K562 (cell line): ENCODE measurements around the gene SKAP1. TPM values are rescaled to one million over a fixed set of nuclear protein-coding genes. Genes with fewer than 3 reads are reported as not detected.
A peak's percentile ranks its signal among the peaks of the same experiment; 100 is the strongest.

ENCODE experiments used
- ARID2 ChIP-seq: fragments of 450-650 bp; IDR thresholded peaks from 2 replicates; pipeline ENCODE4 v1.6.1; 2017; ENCODE audit warnings: antibody characterized with exemption, mild to moderate bottlenecking
- BACH1 ChIP-seq: fragments of 200-800 bp; sonication (Bioruptor generic); IDR thresholded peaks from 2 replicates; pipeline ENCODE4 v1.6.1; 2016; ENCODE audit warnings: missing genetic modification characterization, missing compliant biosample characterization
- POLR2A ChIP-seq: fragments of 450-650 bp; conservative IDR thresholded peaks from 2 replicates; pipeline ENCODE4 v1.6.1; 2016
- SMAD4 ChIP-seq: fragments of 250-450 bp; sonication (Bioruptor Pico); conservative IDR thresholded peaks from 2 replicates; pipeline ENCODE4 v1.8.0; 2021; ENCODE audit warnings: inconsistent platforms, mild to moderate bottlenecking, moderate library complexity
- TAF15 ChIP-seq: fragments of 200-400 bp; formaldehyde crosslinking; IDR thresholded peaks from 2 replicates; pipeline ENCODE4 v1.6.1; 2017; ENCODE audit warnings: mild to moderate bottlenecking, low read depth, low read length, moderate library complexity
- TEAD4 ChIP-seq, 2 experiments: sonication (generic) in 1 of 2; formaldehyde crosslinking in 1 of 2; IDR thresholded peaks; 2 replicates each; pipeline versions ENCODE4 v1.6.1 to v1.8.0; 2012 to 2022; ENCODE audit warnings: borderline replicate concordance in 1 of 2, inconsistent platforms in 1 of 2, low read length in 1 of 2, mild to moderate bottlenecking in 1 of 2, missing genetic modification reagents in 1 of 2
- TRIM24 ChIP-seq, 2 experiments: fragments of 450-650 bp; IDR thresholded peaks; 2 replicates each; pipeline ENCODE4 v1.6.1; 2016
- ZBTB7A ChIP-seq: IDR thresholded peaks from 2 replicates; pipeline ENCODE4 v1.6.1; 2011; ENCODE audit warnings: low read depth, mild to moderate bottlenecking, low read length, moderate library complexity, borderline replicate concordance; ENCODE audit not compliant: control insufficient read depth
- ZNF311 ChIP-seq: fragments of 250-450 bp; sonication (Bioruptor Pico); IDR thresholded peaks from 2 replicates; pipeline ENCODE4 v1.4.0; 2020; ENCODE audit warnings: mild to moderate bottlenecking, moderate library complexity
- ZNF583 ChIP-seq: fragments of 250-450 bp; sonication (Bioruptor Pico); IDR thresholded peaks from 2 replicates; pipeline ENCODE4 v1.4.0; 2020
- ZNF589 ChIP-seq: fragments of 200-800 bp; sonication (Bioruptor generic); IDR thresholded peaks from 2 replicates; pipeline ENCODE4 v1.6.1; 2016; ENCODE audit warnings: low read depth, missing genetic modification characterization, missing compliant biosample characterization
- ZNF766 ChIP-seq: fragments of 200-800 bp; sonication (Bioruptor generic); conservative IDR thresholded peaks from 2 replicates; pipeline ENCODE4 v1.6.1; 2016; ENCODE audit warnings: missing genetic modification characterization, missing compliant biosample characterization
- polyA plus RNA-seq, 8 experiments: library from polyadenylated mRNA; depleted of rRNA in 4 of 8; stranded (reverse) in 5 of 8; unstranded in 3 of 8; fragments of >200 nt; fragmentation: Nextera tagmentation in 2 of 8; fragmentation: Illumina TruSeq in 1 of 8; extraction: Ambion mirVana in 2 of 8; extraction: Trizol in 1 of 8; gene quantifications; 2 replicates each; pipeline versions ENCODE4 v1.2.1 to v1.2.3, GENCODE V29; 2011 to 2014; ENCODE audit warnings: inconsistent platforms in 1 of 8, missing spikeins in 1 of 8
- total RNA-seq, 7 experiments: library from RNA; depleted of rRNA in 6 of 7; stranded (reverse); fragments of >200 nt in 6 of 7; fragmentation: Illumina TruSeq in 2 of 7; extraction: Trizol in 2 of 7; gene quantifications; 2 replicates each; pipeline versions ENCODE4 v1.2.1 to v1.2.3, GENCODE V29; 2011 to 2021; ENCODE audit warnings: low replicate concordance in 1 of 7
- TF ChIP-seq, protein P1 (sequence below): fragments of 250-450 bp; sonication (Bioruptor Pico); IDR thresholded peaks from 2 replicates; pipeline ENCODE4 v1.9.0; 2021; ENCODE audit warnings: mild to moderate bottlenecking, inconsistent platforms
- TF ChIP-seq, protein P2 (sequence below): sonication (generic); formaldehyde crosslinking; IDR thresholded peaks from 2 replicates; pipeline ENCODE4 v1.9.0; 2022; ENCODE audit warnings: mild to moderate bottlenecking, missing genetic modification reagents
- TF ChIP-seq, protein P3 (sequence below): fragments of 200-800 bp; sonication (Bioruptor generic); IDR thresholded peaks from 2 replicates; pipeline ENCODE4 v1.6.1; 2016; ENCODE audit warnings: missing genetic modification characterization, missing compliant biosample characterization
- TF ChIP-seq, protein P4 (sequence below): fragments of 250-450 bp; sonication (Bioruptor Pico); IDR thresholded peaks from 2 replicates; pipeline ENCODE4 v1.4.0; 2020
- TF ChIP-seq, protein P5 (sequence below), 3 experiments: fragments of 200-800 bp in 1 of 3; sonication (Bioruptor generic) in 1 of 3; sonication (generic) in 1 of 3; formaldehyde crosslinking in 1 of 3; IDR thresholded peaks; 2 replicates each; pipeline versions ENCODE4 v1.6.1 to v1.8.0; 2016 to 2022; ENCODE audit warnings: mild to moderate bottlenecking in 2 of 3, missing compliant biosample characterization in 2 of 3, missing genetic modification characterization in 2 of 3, missing genetic modification reagents in 1 of 3

The SKAP1 gene
- total and polyA plus RNA-seq, 9 of the 15 experiments (the other 6 are each of a cell fraction or from before 2014, with no cell fraction given) = 0.06 to 0.80 (median 0.10) TPM; not detected in 4

DNA sequence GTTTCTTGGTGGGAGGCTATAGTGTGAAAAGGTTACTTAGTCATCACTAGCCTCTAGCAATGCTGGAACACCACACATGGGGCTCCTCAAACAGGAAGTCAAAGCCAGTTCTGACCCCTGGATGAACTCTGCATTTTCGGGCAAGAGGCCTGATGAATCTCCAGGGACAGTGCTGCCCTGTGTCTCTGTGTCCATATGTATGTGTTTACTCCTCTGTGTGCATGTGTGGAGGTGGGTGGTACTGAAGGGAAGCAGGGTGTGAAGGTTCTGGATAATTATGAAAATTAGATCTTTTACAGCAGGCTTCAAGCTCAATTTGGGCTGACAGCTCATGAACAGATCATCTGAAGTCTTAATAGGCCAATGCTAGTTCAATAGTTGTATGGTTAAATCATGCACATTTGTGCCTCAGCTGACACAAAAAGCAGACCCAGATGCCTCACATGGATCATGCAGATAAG is 188.9 kb downstream of the SKAP1 start (continued):
- TF ChIP-seq, protein P1, sequence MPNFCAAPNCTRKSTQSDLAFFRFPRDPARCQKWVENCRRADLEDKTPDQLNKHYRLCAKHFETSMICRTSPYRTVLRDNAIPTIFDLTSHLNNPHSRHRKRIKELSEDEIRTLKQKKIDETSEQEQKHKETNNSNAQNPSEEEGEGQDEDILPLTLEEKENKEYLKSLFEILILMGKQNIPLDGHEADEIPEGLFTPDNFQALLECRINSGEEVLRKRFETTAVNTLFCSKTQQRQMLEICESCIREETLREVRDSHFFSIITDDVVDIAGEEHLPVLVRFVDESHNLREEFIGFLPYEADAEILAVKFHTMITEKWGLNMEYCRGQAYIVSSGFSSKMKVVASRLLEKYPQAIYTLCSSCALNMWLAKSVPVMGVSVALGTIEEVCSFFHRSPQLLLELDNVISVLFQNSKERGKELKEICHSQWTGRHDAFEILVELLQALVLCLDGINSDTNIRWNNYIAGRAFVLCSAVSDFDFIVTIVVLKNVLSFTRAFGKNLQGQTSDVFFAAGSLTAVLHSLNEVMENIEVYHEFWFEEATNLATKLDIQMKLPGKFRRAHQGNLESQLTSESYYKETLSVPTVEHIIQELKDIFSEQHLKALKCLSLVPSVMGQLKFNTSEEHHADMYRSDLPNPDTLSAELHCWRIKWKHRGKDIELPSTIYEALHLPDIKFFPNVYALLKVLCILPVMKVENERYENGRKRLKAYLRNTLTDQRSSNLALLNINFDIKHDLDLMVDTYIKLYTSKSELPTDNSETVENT (CRISPR knock-in tag) = no peak
- no peak for TF ChIP-seq TRIM24 (IDR thresholded peaks at IDR 0.05)
- TF ChIP-seq ZNF583 (CRISPR knock-in tag) = 0 out of 2 replicates have a peak, but pooled peaks have one; percentile 76
- TF ChIP-seq, protein P2, sequence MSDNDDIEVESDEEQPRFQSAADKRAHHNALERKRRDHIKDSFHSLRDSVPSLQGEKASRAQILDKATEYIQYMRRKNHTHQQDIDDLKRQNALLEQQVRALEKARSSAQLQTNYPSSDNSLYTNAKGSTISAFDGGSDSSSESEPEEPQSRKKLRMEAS (CRISPR knock-in tag) = peak; percentile 30; the same call in 1 of the 2 replicates
- TF ChIP-seq, protein P3, sequence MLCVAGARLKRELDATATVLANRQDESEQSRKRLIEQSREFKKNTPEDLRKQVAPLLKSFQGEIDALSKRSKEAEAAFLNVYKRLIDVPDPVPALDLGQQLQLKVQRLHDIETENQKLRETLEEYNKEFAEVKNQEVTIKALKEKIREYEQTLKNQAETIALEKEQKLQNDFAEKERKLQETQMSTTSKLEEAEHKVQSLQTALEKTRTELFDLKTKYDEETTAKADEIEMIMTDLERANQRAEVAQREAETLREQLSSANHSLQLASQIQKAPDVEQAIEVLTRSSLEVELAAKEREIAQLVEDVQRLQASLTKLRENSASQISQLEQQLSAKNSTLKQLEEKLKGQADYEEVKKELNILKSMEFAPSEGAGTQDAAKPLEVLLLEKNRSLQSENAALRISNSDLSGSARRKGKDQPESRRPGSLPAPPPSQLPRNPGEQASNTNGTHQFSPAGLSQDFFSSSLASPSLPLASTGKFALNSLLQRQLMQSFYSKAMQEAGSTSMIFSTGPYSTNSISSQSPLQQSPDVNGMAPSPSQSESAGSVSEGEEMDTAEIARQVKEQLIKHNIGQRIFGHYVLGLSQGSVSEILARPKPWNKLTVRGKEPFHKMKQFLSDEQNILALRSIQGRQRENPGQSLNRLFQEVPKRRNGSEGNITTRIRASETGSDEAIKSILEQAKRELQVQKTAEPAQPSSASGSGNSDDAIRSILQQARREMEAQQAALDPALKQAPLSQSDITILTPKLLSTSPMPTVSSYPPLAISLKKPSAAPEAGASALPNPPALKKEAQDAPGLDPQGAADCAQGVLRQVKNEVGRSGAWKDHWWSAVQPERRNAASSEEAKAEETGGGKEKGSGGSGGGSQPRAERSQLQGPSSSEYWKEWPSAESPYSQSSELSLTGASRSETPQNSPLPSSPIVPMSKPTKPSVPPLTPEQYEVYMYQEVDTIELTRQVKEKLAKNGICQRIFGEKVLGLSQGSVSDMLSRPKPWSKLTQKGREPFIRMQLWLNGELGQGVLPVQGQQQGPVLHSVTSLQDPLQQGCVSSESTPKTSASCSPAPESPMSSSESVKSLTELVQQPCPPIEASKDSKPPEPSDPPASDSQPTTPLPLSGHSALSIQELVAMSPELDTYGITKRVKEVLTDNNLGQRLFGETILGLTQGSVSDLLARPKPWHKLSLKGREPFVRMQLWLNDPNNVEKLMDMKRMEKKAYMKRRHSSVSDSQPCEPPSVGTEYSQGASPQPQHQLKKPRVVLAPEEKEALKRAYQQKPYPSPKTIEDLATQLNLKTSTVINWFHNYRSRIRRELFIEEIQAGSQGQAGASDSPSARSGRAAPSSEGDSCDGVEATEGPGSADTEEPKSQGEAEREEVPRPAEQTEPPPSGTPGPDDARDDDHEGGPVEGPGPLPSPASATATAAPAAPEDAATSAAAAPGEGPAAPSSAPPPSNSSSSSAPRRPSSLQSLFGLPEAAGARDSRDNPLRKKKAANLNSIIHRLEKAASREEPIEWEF (CRISPR knock-in tag) = 0 out of 2 replicates have a peak, but pooled peaks have one; percentile 72
- TF ChIP-seq ZBTB7A = no peak
- TF ChIP-seq TEAD4 (IDR thresholded peaks at IDR 0.05; ENCODE audit: low read length) = 0 out of 2 replicates have a peak, but pooled peaks have one; percentile 11
- no peak for TF ChIP-seq TEAD4 (CRISPR knock-in tag; IDR thresholded peaks at IDR 0.05; ENCODE audit: borderline replicate concordance)
- TF ChIP-seq ZNF589 (CRISPR knock-in tag) = peak; percentile 89
- no peak for TF ChIP-seq TAF15
- TF ChIP-seq, protein P4, sequence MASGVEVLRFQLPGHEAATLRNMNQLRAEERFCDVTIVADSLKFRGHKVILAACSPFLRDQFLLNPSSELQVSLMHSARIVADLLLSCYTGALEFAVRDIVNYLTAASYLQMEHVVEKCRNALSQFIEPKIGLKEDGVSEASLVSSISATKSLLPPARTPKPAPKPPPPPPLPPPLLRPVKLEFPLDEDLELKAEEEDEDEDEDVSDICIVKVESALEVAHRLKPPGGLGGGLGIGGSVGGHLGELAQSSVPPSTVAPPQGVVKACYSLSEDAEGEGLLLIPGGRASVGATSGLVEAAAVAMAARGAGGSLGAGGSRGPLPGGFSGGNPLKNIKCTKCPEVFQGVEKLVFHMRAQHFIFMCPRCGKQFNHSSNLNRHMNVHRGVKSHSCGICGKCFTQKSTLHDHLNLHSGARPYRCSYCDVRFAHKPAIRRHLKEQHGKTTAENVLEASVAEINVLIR (CRISPR knock-in tag) = 0 out of 2 replicates have a peak, but pooled peaks have one; percentile 23
- TF ChIP-seq SMAD4 (CRISPR knock-in tag) = peak; percentile 82
- no peak for TF ChIP-seq ARID2
- TF ChIP-seq, protein P5, sequence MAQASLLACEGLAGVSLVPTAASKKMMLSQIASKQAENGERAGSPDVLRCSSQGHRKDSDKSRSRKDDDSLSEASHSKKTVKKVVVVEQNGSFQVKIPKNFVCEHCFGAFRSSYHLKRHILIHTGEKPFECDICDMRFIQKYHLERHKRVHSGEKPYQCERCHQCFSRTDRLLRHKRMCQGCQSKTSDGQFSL (CRISPR knock-in tag; IDR thresholded peaks at IDR 0.05) = 0 out of 2 replicates have a peak, but pooled peaks have one; percentile 24
- TF ChIP-seq, protein P5 (tag; IDR thresholded peaks at IDR 0.05) = no peak; a peak in 1 of 4 replicates
- TF ChIP-seq BACH1 (tag) = peak; percentile 33; the same call in 1 of the 2 replicates
- 0 out of 2 replicates have a peak, but pooled peaks have one; percentile 45 for TF ChIP-seq POLR2A
- TF ChIP-seq ZNF766 (CRISPR knock-in tag) = peak; percentile 78; the same call in 1 of the 2 replicates
- TF ChIP-seq ZNF311 = peak; percentile 61; the same call in 1 of the 2 replicates
